HCT116 (cell line): Measurements from ENCODE around the gene TRPM4.

ENCODE experiments used
- CEBPB ChIP-seq: IDR thresholded peaks from 2 replicates; pipeline ENCODE4 v1.6.1; 2012; ENCODE audit warnings: low read depth
- CTCF ChIP-seq, 3 experiments: fragments of 200-600 bp in 1 of 3; sonication (generic) in 1 of 3; IDR thresholded peaks in 2 of 3; conservative IDR thresholded peaks in 1 of 3; 2 replicates each; pipeline ENCODE4 v1.5.1; 2012 to 2017; ENCODE audit warnings: low read depth in 2 of 3, low read length in 2 of 3, antibody characterized with exemption in 1 of 3, borderline replicate concordance in 1 of 3, control low read depth in 1 of 3, mild to moderate bottlenecking in 1 of 3, mixed read lengths in 1 of 3, mixed run types in 1 of 3, moderate library complexity in 1 of 3; ENCODE audit not compliant: insufficient read depth in 1 of 3
- EZH2 ChIP-seq: fragments of 200-600 bp; sonication (generic); IDR thresholded peaks from 2 replicates; pipeline ENCODE4 v1.6.1; 2017; ENCODE audit warnings: antibody characterized with exemption, mixed run types
- EZH2phosphoT487 ChIP-seq: fragments of 200-600 bp; IDR thresholded peaks from 2 replicates; pipeline ENCODE4 v1.6.1; 2018; ENCODE audit warnings: antibody characterized with exemption, borderline replicate concordance
- POLR2AphosphoS5 ChIP-seq: IDR thresholded peaks from 2 replicates; pipeline ENCODE4 v1.6.1; 2011; ENCODE audit warnings: mild to moderate bottlenecking, low read depth, low read length, moderate library complexity
- YY1 ChIP-seq: IDR thresholded peaks from 2 replicates; pipeline ENCODE4 v1.6.1; 2011; ENCODE audit warnings: low read length, low read depth, moderate library complexity, mild to moderate bottlenecking; ENCODE audit not compliant: insufficient replicate concordance; ENCODE audit errors: extremely low read depth
- ZNF274 ChIP-seq: fragments of 200-500 bp; sonication (Bioruptor generic); IDR thresholded peaks from 2 replicates; pipeline ENCODE4 v1.6.1; 2014; ENCODE audit warnings: mild to moderate bottlenecking, low read depth, low read length, inconsistent platforms

- TF ChIP-seq ZNF274 (no peak), CTCF (IDR thresholded peaks at IDR 0.05 in 2 of 3, conservative IDR thresholded peaks at IDR 0.05 in 1 of 3; ENCODE audit: borderline replicate concordance in 1 of 3, insufficient read depth in 1 of 3, low read depth in 2 of 3, low read length in 2 of 3) (no peak), EZH2phosphoT487 (no peak), EZH2 (no peak), POLR2AphosphoS5 (no peak), CEBPB (no peak), YY1 (no peak)
Measured at GRCh38 chr19:49155820-49156346, 1.7 kb upstream of the TRPM4 start.
